Measurements from ENCODE around the gene TRAM2. TPM values are rescaled to one million over a fixed set of nuclear protein-coding genes. Genes with fewer than 3 reads are reported as not detected.

Gene TRAM2
- total RNA-seq, 2 donors from 2014 or later, result 7.2 to 22.4 TPM

- Histone ChIP-seq H3K4me1 (replicated peaks) (no peaks in the 10 kb centered on the region), H3K27ac (no peak overlapping the region), H3K4me3 (no peak overlapping the region), H3K27me3 (replicated peaks; ENCODE audit: insufficient read depth) (no peaks in the 10 kb centered on the region), H3K36me3 (no peaks in the 10 kb centered on the region), H3K9me3 (no peaks in the 10 kb centered on the region)
- no peak for DNase-seq (ENCODE audit: low spot score)
- intact Hi-C loops (cut with DNase I), result no loop called here
- TF ChIP-seq CTCF (IDR thresholded peaks at IDR 0.05) (no peak), POLR2AphosphoS5 (IDR thresholded peaks at IDR 0.05) (no peak), POLR2A (IDR thresholded peaks at IDR 0.05) (no peak)
- 79% methylated on average over 8 of the region's 8 CpGs for WGBS
These were observed 11.3 kb upstream of the TRAM2 start for GRCh38 chr6:52588087-52588709.

GRCh38 chr6:52587001-52587400 is 10.1 kb upstream of the TRAM2 start:
- H3K36me3 ChIP-seq, result no peaks in the 10 kb centered on the region
- no peaks in the 10 kb centered on the region for H3K4me1 ChIP-seq (replicated peaks)
- TF ChIP-seq POLR2A (IDR thresholded peaks at IDR 0.05) (no peak), CTCF (IDR thresholded peaks at IDR 0.05) (no peak), POLR2AphosphoS5 (IDR thresholded peaks at IDR 0.05) (no peak)
- no peak overlapping the region for H3K27ac ChIP-seq
- DNase-seq (ENCODE audit: low spot score), result no peak
- intact Hi-C loops (cut with DNase I), result no loop called here
- H3K27me3 ChIP-seq (replicated peaks; ENCODE audit: insufficient read depth), result no peaks in the 10 kb centered on the region
- WGBS, result 91% methylated on average over 3 of the region's 3 CpGs
- no peaks in the 10 kb centered on the region for H3K9me3 ChIP-seq
- no peak overlapping the region for H3K4me3 ChIP-seq

GRCh38 chr6:52584203-52584602 is 7.3 kb upstream of the TRAM2 start:
- Histone ChIP-seq H3K27me3 (replicated peaks; ENCODE audit: insufficient read depth) (no peaks in the 10 kb centered on the region), H3K27ac (no peak overlapping the region), H3K9me3 (no peaks in the 10 kb centered on the region), H3K4me3 (no peak overlapping the region), H3K36me3 (no peaks in the 10 kb centered on the region), H3K4me1 (replicated peaks) (no peaks in the 10 kb centered on the region)
- 92% methylated on average over 3 of the region's 3 CpGs for WGBS
- TF ChIP-seq POLR2AphosphoS5 (IDR thresholded peaks at IDR 0.05) (no peak), CTCF (IDR thresholded peaks at IDR 0.05) (no peak), POLR2A (IDR thresholded peaks at IDR 0.05) (no peak)
- intact Hi-C loops (cut with DNase I), result no loop called here
- no peak for DNase-seq (ENCODE audit: low spot score)

- 95% methylated on average over 6 of the region's 6 CpGs for WGBS
These were observed 6.1 kb upstream of the TRAM2 start for GRCh38 chr6:52582996-52583395.

More at GRCh38 chr6:52582996-52583395, 6.1 kb upstream of the TRAM2 start:
- H3K4me3 ChIP-seq, result no peak overlapping the region
- H3K4me1 ChIP-seq (replicated peaks), result no peaks in the 10 kb centered on the region
- no peak overlapping the region for H3K27ac ChIP-seq
- TF ChIP-seq POLR2A (IDR thresholded peaks at IDR 0.05) (no peak), CTCF (IDR thresholded peaks at IDR 0.05) (no peak), POLR2AphosphoS5 (IDR thresholded peaks at IDR 0.05) (no peak)
- no peak for DNase-seq (ENCODE audit: low spot score)
- intact Hi-C loops (cut with DNase I), result no loop called here
- no peaks in the 10 kb centered on the region for H3K9me3 ChIP-seq
- no peaks in the 10 kb centered on the region for H3K27me3 ChIP-seq (replicated peaks; ENCODE audit: insufficient read depth)
- H3K36me3 ChIP-seq, result no peaks in the 10 kb centered on the region
